Right ventricle myocardium inferior (tissue), 1 donor: ENCODE data around the gene RSU1. TPM values are rescaled to one million over a fixed set of nuclear protein-coding genes. Genes with fewer than 3 reads are reported as not detected.
"Not testable (repeated sequence)": the region's sequence is repeated elsewhere in the genome, so short reads cannot be mapped to it uniquely, and the experiment has no call there.

ENCODE experiments used
- ATAC-seq: fragments of 200-7000 bp; cut with Tn5 transposase; one replicate; pipeline ENCODE4 v1.9.1; 2020; ENCODE audit warnings: mild to moderate bottlenecking, moderate library complexity
- DNase-seq: peaks from one replicate; pipeline ENCODE4 v3.0.0; 2021; ENCODE audit errors: missing footprints
- intact Hi-C: fragments of 100-400 bp; cut with DNase I; formaldehyde crosslinking; loops from one replicate; pipeline ENCODE4 v1.11.0; 2022
- total RNA-seq: library from RNA; stranded (reverse); fragmentation: NEBNext Ultra II Directional; extraction: Animal tissue kit (Norgen Biotek cat#: 25700); gene quantifications from one replicate; pipeline ENCODE4 v1.2.1, GENCODE V29; 2021
- donor health status: DM: no; HTN: yes; CAD: no; lungs with severe emphysema.

RSU1 gene
- total RNA-seq, 1 donor from 2014 or later = 56.1 TPM

DNA sequence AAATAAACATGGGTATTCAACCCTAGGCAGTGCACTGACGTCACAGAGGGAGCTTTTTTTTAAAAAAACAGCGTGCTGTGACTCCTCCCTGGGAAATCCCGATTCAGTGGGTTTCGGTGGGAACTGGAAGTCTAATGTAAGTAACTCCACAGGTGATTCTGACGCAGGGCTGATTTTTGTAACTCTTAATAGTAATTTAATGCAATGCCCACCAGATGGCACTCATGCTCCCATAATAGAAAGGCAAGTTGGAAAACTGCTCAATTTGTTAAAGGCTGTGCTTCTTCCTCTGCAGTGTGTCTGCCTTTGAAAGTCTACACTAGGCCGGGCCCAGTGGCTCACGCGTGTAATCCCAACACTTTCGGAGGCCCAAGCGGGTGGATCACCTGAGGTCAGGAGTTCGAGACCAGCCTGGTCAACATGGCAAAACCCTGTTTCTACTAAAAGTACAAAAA is 10.9 kb upstream of the RSU1 start:
- intact Hi-C loops = loop anchor here (5.0 kb wide), 1 partner anchor 429 kb away; no protein-coding TSS in a partner anchor
- ATAC-seq (peak; percentile 88), DNase-seq (peak; percentile 68)

DNA sequence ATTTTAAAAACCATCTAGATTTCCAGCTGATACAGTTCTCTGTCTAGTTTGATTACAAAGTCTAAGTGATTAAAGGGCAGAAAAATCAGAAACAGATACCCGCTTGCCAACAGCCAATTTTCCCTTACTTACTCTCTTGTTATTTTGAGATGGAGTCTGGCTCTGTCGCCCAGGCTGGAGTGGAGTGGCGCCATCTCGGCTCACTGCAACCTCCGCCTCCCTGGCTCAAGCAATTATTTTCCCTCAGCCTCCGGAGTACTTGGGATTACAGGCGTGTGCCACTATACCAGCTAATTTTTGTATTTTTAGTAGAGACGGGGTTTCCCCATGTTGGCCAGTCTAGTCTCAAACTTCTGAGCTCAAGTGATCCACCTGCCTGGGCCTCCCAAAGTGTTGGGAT is 10.2 kb upstream of the RSU1 start:
- not testable (repeated sequence) for DNase-seq
- intact Hi-C loops = loop anchor here (5.0 kb wide), 1 partner anchor 430 kb away; no protein-coding TSS in a partner anchor

DNA sequence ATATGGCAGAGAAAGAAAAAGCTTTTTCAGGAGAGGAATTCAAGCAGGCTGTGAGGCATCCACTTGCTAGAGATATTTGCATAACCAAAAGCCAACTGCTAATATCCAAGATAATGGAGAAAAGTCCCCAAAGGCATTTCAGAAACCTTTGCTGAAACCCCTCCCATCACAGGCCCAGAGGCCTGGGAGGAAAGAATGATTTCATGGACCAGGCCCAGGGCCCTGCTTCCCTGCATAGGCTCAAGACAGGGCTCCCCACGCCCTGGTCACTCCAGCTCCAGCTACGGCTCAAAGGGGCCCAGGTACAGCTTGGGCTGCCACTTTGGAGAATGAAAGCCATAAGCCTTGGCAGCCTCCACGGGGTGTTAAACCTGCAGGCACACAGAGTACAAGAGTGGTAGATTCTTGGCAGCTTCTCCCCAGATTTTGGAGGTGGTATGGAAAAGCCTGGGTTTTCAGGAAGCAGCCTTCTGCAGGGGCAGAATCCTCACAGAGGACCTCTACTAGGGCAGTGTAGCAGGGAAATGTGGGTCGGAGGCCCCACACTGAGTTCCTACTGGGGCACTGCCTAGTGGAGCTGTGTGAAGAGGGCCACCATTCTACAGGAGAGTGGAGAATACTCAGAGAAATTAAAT is 5.6 kb upstream of the RSU1 start:
- no peak for ATAC-seq
- no peak for DNase-seq
- intact Hi-C loops = no loop called here

More for the DNA sequence above, 10.2 kb upstream of the RSU1 start:
- not testable (repeated sequence) for ATAC-seq

DNA sequence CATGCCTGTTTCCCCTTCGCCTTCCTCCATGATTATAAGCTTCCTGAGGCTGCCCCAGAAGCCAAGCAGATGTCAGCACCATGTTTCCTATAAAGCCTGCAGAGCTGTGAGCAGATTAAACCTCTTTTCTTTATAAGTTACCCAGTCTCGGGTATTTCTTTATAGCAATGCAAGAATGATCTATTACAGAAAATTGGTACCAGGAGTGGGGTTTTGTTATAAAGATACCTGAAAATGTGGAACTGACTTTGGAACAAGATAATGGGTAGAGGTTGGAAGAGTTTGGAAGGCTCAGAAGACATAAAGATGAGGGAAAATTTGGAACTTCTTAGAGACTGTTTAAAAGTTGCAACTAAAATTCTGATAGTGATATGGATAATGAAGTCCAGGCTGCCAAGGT is 4.8 kb upstream of the RSU1 start:
- DNase-seq = no peak
- intact Hi-C loops = no loop called here
- no peak for ATAC-seq

GRCh38 chr10:16820421-16820820 is 3.2 kb upstream of the RSU1 start:
- no peak for ATAC-seq
- no peak for DNase-seq
- intact Hi-C loops = no loop called here

- DNase-seq (no peak), ATAC-seq (no peak)
- intact Hi-C loops = no loop called here
Measured at GRCh38 chr10:16820018-16820417, 2.8 kb upstream of the RSU1 start.

GRCh38 chr10:16819436-16819835 is 2.2 kb upstream of the RSU1 start:
- intact Hi-C loops = loop anchor here (10.0 kb wide), 1 partner anchor 385 kb away; the partner anchor contains the start of gene PTER

DNA sequence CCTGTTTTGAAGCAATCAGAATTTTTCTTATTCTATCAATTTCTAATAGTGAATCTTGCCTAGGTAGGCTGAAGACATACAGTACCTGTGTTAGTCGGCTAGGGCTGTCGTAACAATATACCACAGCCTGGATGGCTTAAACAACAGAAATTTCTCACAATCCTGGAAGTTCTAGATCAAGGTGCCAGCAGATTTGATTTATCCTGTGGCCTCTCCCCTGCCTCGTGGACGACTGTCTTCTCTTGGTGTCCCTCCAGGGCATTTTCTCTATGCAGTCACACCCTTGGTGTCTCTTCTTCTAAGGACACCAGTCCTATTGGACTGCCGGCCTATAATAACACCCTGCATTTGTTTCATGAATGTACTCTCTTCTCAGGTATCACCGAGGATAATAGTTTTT is 1.8 kb upstream of the RSU1 start:
- ATAC-seq = no peak
- DNase-seq = no peak
- intact Hi-C loops = loop anchor here (10.0 kb wide), 1 partner anchor 384 kb away; the partner anchor contains the start of gene PTER

More at GRCh38 chr10:16819436-16819835, 2.2 kb upstream of the RSU1 start:
- ATAC-seq (no peak), DNase-seq (no peak)

- DNase-seq = no peak
- intact Hi-C loops = loop anchor here (10.0 kb wide), 1 partner anchor 382 kb away; the partner anchor contains the start of gene PTER
Measured at GRCh38 chr10:16816830-16817124, 447 bp downstream of the RSU1 start.

GRCh38 chr10:16816171-16816570 is 1.1 kb downstream of the RSU1 start:
- no peak for ATAC-seq
- intact Hi-C loops = loop anchor here (10.0 kb wide), 1 partner anchor 381 kb away; the partner anchor contains the start of gene PTER

More at GRCh38 chr10:16816830-16817124, 447 bp downstream of the RSU1 start:
- no peak for ATAC-seq

GRCh38 chr10:16814012-16814411 is 3.2 kb downstream of the RSU1 start:
- no peak for ATAC-seq
- intact Hi-C loops = loop anchor here (10.0 kb wide), 1 partner anchor 379 kb away; the partner anchor contains the start of gene PTER
- DNase-seq = no peak

More at GRCh38 chr10:16816171-16816570, 1.1 kb downstream of the RSU1 start:
- DNase-seq = no peak

DNA sequence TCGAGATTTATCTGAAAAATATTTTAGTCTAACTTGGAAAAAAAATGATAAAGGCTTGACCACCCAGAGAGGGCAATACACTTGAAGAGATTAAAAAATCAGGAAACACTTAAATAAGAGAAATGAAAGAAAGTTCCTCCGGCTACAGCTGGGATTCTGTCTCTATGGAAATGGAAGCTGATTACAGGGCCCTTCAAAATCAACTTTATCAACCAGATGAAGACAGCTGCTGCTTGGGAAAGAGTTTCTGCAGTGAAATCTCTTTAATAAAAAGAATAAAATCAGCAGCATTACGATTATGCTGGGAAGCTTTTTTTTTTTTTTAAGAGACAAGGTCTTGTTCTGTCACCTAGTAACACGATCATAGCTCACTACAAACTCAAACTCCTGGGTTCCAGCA is 4.5 kb downstream of the RSU1 start:
- intact Hi-C loops = loop anchor here (10.0 kb wide), 1 partner anchor 378 kb away; the partner anchor contains the start of gene PTER
- DNase-seq = no peak
- no peak for ATAC-seq

DNA sequence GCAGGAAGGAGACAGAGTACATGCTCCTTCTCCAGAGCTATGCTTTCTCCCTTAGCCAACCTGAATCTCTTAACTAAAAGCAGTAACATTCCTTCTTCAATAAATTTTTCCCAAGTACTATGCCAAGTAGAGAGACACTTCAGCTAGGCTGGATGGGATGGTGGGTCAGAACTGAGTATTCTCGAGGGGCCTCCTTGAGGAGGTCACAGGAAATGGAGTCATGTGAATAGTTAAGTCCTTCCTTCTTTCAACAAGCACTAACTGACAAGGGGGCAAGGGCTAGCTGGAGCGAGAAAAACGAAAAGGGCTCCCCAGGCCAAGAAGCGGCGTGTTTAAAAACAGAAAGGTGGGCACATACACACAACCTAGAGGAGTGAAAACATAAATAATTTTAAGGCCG is 5.5 kb downstream of the RSU1 start:
- DNase-seq (no peak), ATAC-seq (no peak)
- intact Hi-C loops = loop anchor here (10.0 kb wide), 1 partner anchor 377 kb away; the partner anchor contains the start of gene PTER

- intact Hi-C loops = loop anchor here (10.0 kb wide), 1 partner anchor 376 kb away; the partner anchor contains the start of gene PTER
- DNase-seq = no peak
- no peak for ATAC-seq
Measured at GRCh38 chr10:16811292-16811691, 5.9 kb downstream of the RSU1 start.

GRCh38 chr10:16809074-16809718 is 8.0 kb downstream of the RSU1 start:
- DNase-seq (no peak), ATAC-seq (peak; percentile 36)
- intact Hi-C loops = loop anchor here (5.0 kb wide), 1 partner anchor 907 kb away; no protein-coding TSS in a partner anchor

- intact Hi-C loops = no loop called here
Measured at GRCh38 chr10:16804123-16804522, 13.1 kb downstream of the RSU1 start.

GRCh38 chr10:16803464-16803863 is 13.8 kb downstream of the RSU1 start:
- no peak for DNase-seq
- intact Hi-C loops = no loop called here
- no peak for ATAC-seq

More at GRCh38 chr10:16804123-16804522, 13.1 kb downstream of the RSU1 start:
- DNase-seq (no peak), ATAC-seq (no peak)

GRCh38 chr10:16799621-16800020 is 17.6 kb downstream of the RSU1 start:
- intact Hi-C loops = no loop called here
- DNase-seq (no peak), ATAC-seq (no peak)

DNA sequence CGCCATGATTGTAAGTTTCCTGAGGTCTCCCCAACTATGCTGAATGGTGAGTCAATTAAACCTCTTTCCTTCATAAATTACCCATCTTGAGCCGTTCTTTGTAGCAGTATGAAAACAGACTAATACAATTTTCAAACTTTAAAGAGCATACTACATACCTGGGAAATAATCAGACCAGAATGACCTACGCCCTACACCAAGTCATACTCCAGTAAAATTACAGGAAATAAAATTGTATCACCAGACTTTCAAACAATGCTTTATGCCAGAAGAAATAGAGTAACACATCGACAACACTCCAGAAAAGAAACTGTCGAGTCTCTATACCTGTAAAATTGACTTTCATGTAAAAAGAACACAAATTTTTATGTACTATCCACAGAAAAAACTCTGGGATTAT is 18.7 kb downstream of the RSU1 start:
- ATAC-seq (no peak), DNase-seq (no peak)
- intact Hi-C loops = no loop called here
